Measurements from ENCODE around the gene TMEM221.
A peak's percentile ranks its signal among the peaks of the same experiment; 100 is the strongest.
"Not testable (repeated sequence)": the region's sequence is repeated elsewhere in the genome, so short reads cannot be mapped to it uniquely, and the experiment has no call there.

Gene TMEM221

DNA sequence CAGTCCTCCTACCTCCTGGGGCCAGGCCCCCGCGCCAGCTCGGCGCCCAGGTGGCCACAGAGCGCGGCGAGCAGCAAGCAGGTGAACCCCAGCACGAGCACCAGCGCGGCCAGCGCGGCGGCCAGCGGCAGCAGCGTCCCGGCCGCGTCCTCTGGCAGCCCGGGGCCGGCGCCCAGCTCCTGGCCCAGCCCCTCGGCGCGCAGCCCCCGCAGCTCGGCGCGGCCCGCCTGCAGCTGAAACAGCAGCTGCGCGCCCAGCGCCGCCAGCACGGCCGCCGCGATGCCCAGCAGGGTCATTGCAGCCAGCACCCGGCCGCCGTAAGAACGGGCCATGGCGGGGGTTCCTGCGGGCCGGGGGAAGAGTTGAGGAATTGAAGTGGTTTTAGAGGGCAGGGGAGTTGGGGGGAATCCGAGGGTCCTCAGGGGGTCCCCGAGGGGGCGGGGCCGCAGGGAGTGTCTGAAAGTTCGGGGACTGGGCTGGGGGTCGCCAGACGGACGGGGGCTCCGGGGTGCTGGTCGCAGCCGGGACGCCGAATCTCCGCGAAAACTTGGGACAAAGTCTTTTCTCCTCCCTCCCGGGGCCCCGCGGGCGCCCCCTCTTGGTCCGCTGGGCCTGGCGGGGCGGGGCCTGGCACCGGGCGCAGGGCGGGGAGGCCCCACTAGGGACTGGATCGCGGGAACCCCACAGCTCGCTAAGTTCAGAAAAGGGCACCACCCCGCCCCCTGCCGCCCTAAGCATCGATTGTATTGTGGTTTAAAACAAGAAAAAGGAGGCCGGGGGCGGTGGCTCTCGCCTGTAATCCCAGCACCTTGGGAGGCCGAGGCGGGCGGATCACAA is at the start of gene TMEM221:
TSS of gene TMEM221 (minus strand) at position 538 of the 837 bp plus-strand sequence. CDS start at position 332, 206 bp downstream.
- peak; percentile 49 for DNase-seq

DNA sequence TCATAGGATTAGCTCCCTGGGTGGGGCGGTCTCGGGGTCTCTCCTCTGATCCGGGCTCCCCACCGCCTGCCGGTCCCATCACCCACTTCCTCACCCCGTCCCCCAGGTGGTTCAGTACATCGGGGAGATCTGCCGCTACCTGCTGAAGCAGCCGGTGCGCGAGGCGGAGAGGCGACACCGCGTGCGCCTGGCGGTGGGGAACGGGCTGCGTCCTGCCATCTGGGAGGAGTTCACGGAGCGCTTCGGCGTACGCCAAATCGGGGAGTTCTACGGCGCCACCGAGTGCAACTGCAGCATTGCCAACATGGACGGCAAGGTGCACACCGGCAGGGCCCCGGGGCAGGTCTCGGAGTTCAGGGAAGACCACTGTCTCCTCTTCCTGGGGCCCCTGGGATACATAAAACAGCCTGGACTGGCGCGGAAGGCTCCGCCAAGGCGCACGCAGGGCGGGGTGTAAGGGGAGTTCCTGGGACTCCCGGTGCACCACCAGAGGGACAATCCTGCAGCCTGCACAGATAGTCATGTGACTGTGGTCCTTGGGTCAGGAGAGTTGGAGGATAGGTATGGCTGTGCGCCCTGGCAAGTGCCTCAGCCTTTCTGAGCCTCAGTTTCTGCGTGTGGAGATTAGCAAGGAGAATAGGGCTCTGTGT is 48.8 kb upstream of the TMEM221 start:
- DNase-seq = no peak

DNA sequence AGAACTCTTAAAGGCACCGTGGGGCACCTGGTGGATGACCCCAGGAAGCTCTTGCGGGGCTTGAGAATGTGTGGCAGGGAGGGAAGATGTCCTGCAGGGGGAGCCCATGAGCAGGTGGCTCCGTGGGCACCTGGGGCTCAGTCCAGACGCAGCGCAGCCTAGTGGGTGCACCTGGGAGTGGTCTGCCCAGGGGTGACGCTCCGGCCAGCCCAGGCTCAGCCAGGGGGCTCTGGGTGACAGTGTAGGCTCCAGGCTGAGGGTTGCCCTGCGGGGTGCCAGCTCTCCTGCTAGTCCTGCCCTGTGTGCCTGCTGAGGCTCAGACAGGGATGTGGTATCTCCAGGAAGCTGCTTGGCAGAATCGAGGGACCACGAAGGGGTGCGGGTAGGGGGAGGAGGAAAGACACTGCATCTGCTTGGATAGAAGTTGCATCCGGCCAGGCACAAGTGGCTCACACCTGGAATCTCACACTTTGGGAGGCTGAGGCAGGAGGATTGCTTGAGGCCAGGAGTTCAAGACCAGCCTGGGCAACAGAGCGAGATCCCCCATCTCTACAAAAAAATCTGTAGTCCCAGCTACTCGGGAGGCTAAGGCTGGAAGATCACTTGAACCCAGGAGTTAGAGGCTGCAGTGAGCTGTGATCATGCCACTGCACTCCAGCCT is 48.0 kb upstream of the TMEM221 start:
- DNase-seq = peak; percentile 80

DNA sequence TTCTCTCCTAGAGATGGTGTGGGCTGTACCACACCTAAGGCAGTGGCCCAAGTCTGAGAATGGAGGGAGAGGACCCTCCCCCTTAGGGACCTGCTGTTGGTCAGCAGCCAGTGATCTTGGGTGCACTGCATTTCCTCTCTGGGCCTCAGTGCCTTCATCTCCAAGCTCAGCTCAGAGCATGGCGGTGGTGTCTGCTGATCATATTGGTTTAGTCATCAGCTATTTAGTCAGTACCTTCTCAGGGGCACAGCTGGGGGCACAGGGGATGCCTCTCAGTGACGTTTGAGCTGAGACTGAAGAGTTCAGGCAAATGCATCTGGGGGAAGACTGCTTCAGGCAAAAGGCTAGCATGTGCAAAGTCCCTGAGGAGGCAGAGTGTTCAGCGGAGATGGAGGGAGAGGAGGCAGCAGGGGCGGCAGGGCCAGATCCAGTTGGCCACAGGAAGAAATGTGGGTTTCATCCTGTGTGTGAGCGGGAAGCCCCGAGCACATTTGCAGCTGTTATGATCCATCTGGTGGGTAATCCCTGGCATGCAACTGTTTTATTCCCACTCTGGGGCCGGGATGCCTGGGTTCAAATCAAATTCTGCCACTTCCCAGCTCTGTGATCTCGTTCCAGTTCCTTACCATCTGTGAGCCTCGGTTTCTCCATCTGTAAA is 47.3 kb upstream of the TMEM221 start:
- no peak for DNase-seq

DNA sequence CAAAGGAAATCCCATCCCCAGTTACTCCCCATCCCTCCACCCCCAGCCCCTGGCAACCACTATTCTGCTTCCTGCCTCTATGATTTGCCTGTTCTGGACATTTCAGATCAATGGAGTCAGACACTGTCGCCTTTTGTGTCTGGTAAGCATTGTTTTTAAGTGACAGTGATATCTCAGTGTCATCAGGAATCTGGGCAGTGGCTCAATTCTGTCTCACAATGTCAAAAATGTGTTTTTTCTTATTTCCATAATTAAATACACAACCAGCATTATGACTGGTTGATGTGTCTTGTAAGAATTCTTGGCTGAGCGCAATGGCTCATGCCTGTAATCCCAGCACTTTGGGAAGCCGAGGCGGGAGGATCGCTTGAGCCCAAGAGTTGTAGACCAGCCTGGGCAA is 42.8 kb upstream of the TMEM221 start:
- no peak for DNase-seq

DNA sequence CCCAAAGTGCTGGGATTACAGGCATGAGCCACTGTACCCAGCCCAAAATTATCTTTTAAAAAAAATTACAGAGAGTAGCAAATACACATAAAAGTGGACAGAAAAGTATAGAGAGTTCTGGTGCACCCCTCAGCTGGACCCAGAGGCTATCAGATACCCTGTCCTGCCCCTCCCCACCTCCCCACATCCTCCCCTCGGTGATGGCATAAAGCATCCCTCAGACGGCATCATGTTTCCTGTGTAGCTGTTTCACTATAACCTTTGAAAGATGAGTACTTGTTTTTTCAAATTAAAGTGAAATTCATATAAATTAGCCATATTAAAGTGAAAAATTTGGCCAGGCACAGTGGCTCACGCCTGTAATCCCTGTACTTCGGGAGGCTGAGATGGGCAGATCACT is 41.9 kb upstream of the TMEM221 start:
- no peak for DNase-seq

DNA sequence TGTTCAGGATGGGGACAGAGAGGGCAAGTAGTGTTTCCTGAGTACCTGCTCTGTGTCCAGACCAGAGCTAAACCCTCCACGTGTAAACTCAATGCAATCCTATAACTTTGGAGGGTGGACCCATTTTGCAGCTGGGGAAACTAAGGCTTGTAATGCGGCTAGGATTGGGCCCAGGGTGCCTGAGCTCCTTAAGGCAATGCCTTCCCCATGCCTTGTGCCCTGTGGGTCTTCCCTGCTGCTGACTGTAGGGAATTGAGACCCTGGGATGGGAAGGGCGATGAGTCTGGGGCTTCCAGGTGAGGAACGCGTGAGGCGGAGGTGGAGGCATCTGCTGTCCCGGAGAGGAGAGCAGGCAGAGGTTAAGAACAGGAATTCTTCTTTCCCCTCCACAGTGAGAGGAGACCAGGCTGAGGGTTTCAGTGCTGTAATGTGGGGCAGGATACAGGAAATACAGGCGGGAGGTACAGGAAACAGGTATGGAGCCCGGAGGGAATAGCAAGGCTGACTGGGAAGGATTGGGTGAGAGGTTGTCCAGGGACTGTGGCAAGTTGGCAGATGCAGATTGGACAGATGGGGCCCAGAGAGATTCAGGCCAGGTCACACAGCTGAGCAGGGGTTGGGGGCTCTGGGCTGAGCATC is 41.0 kb upstream of the TMEM221 start:
- DNase-seq = no peak

DNA sequence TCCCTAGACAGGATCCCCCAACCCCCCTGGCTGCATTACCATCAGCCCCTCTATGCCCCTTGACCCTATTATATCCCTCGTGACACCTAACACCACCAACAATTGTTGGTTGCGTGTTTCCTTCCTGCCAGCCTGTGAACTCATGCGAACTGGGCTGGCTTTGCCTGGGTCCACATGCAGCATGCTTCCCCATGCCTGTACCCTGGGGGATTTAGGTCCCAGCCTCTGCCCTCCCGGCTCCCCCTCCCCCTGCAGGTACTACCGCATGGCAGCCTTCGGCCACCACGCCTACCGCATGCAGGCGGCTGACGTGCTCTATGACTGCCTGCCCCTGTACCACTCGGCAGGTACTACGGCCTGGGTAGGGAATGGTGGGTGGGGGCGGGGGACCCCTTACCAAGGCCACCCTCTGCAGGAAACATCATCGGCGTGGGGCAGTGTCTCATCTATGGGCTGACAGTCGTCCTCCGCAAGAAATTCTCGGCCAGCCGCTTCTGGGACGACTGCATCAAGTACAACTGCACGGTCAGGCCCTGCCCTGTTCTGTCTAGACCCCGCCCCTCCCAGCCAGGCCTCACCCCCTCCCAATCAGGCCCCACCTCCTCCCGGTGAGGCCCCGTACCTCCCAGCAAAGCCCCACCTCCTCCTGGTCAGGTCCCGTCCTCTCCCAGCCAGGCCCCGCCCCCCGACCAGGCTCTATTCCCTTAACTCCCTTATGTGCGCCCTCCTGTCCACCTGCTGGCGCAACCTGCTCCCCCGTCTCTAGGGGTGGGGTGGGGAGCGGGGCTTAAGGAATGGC is 40.3 kb upstream of the TMEM221 start:
- peak; percentile 75 for DNase-seq

DNA sequence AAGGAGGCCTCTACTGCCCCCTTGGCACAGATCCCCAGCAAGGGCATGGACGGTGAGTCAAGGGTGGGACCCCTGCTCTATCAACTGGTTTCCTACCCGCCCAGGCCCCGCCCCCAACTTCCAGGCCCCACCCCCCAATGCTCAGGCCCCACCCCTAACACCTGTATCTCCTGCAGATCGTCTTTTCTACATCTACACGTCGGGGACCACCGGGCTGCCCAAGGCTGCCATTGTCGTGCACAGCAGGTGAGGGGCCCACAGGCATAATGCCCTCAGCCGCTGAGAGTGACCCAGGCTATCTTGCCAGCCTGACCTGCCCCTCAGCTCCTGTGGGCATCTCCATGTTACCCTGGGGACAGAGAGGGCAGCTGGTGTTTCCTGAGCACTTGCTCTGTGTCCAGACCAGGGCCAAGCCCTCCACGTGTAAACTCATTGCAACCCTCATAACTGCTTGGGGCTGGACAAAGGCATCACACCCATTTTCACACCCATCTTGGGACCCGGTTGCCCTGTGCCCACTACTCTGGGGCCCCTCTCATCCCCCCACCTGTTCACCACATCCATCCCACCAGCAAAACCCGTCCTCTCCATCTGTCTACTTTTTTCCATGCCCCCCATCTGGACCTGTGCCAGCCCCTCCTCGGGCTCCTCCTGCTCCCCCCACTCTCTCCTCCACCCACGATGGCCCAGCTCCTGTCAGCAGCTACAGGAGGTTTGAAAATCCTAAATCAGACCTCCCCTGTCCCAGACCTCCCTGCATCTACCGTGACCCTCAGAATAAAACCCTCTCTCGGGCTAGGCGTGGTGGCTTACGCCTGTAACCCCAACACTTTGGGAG is 39.0 kb upstream of the TMEM221 start:
- DNase-seq = no peak

DNA sequence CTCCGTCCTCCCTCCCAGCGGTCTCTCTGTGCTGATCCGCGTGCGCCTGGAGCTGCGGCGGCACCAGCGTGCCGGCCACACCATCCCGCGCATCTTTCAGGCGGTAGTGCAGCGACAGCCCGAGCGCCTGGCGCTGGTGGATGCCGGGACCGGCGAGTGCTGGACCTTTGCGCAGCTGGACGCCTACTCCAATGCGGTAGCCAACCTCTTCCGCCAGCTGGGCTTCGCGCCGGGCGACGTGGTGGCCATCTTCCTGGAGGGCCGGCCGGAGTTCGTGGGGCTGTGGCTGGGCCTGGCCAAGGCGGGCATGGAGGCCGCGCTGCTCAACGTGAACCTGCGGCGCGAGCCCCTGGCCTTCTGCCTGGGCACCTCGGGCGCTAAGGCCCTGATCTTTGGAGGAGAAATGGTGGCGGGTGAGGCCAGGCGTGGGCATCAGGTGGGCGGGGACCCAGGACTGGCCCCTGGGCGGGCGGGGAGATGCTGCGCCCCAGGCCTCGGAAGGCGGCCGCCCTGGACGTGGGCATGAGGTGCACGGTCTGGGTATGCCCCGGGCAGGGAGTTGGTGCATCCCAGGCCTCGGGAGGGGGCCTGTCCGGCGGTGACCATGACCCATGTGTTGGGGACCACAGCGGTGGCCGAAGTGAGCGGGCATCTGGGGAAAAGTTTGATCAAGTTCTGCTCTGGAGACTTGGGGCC is 38.2 kb upstream of the TMEM221 start:
- DNase-seq = no peak

DNA sequence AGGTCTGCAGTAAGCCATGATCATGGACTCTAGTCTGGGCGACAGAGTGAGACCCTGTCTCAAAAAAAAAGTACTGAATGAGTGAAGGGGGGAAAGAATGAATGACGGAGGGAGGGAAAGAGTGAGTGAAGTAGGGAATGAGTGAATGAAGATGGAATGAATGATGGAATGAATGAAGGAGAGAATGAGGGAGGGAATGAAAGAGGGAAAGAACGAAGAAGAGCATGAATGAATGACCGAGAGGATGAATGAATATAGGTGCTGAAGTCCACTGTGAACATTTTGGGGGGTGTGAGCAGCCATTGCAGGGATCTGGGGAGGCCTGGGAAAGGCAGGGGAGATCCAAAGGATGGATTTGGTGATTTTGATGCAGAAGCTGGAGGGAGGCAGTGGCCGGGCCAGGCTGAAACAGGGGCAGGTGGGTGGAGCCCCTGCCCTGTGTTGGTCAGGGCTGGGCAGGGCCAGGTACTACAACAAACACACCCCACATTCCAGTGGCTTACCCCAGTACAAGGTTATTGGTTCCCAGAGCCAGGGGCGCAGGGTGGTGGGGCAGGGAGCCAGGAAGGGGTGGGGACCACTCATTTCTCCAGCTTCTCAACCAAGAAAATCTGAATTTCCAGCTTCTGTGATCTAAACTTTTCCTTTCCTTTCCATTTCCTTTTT is 36.2 kb upstream of the TMEM221 start:
- no peak for DNase-seq

DNA sequence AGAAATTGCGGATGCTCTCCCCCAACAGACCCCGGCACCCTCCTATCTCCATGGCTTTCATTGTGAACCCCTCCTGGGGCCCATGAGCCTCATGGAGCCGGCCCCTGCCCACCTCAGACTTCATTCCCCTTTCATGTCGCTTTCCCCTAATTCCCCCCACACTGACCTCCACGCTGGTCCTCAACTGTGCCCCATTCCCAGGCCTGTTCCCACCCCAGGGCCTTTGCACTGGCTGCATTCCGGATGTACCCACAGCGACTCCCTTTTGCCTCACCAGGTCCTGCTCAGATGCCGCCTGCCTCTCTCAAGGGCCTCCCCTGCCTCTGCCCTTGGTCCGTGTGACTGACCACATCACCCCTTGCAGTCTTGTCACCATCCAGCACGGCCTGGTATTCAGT is 35.1 kb upstream of the TMEM221 start:
- no peak for DNase-seq

DNA sequence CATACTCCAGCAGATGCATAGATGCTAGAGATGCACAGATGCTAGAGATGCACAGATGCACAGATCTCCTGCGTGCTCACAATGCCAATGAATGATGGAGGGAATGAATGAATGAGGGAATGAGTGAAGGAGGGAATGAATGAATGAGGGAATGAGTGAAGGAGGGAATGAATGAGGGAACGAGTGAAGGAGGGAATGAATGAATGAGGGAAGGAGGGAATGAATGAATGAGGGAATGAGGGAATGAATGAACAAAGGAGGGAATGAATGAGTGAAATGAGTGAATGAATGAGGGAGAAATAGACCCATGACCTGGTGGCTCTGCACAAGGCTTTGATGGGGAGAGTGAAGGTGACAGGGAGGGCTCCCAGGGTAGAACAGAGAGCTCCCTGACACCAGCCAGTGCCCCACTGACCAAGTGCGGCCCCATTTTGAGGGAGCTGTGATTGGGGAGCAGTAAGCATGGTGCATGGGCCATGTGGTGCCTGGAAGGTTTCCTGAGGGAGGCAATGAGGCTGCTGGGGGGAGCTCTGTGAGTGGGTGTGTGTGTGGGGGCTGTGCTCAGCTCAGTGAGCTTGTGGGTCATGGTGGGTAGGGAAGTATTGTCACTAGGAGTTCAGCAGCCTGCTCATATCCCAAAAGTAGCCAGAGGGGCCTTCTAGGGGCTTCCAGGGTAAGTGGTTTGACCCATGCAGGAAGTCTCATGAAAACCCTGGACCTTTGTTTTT is 34.6 kb upstream of the TMEM221 start:
- DNase-seq = no peak

DNA sequence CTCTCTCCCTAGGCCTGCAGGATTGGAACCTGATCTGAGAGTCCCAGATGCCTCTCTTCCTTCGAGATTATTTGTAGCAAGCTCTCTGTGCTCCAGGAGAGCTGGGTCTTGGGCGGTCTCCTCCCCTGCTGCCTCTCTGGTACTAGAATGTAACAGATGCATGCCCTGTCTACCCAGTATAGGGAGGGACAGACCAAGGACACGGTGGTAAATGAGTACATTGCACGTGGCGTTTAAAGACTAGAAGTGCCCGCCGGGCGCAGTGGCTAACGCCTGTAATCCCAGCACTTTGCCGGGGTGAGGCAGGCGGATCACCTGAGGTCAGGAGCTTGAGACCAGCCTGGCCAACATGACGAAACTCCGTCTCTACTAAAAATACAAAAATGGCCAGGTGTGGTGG is 33.5 kb upstream of the TMEM221 start:
- no peak for DNase-seq

DNA sequence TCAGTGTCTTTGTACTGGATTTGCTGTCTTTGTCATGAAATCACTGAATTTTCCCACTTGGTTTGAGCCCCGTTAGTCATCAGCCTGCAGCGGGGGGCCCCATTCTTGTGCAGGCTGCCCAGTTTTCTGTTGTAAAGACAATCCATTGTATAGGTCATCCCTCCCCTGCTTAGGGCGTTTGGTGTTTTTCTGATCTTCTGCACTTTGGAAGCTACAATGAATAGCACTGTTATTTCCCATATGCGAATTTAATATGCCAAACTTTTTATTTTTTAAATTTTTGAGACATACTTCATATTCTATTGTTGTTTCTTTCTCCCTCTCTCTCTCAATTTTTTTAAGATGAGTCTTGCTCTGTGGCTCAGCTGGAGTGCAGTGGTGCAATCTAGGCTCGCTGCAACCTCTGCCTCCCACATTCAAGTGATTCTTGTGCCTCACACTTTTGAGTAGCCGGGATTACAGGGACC is 30.9 kb upstream of the TMEM221 start:
- no peak for DNase-seq

DNA sequence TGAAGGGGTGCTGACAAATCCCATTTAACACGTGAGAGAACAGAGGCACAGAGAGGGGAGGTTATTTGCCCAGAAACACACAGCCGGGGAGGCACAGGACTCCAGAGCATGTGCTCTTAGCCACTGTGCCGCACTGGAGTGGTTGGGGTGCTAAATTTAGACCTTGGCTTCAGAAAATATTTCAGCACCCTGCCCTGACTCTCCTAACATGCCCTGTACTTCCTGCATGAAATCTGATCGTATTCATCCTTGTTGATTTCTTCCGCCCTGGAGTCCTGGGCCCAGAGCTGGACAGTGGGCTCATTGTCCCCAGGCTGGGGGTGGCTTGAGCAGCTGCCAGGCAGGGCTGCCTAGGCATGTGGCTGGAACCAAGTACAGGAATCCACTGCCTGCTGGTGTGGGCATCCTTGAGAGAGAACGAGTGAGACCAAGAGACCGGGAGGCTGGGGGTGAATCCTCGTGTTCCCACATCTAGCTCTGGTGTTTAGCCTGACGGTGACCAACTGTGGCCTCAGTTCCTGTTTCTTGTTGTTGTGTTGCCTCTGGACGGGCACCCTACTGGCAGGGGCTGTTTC is 27.2 kb upstream of the TMEM221 start:
- DNase-seq = no peak

DNA sequence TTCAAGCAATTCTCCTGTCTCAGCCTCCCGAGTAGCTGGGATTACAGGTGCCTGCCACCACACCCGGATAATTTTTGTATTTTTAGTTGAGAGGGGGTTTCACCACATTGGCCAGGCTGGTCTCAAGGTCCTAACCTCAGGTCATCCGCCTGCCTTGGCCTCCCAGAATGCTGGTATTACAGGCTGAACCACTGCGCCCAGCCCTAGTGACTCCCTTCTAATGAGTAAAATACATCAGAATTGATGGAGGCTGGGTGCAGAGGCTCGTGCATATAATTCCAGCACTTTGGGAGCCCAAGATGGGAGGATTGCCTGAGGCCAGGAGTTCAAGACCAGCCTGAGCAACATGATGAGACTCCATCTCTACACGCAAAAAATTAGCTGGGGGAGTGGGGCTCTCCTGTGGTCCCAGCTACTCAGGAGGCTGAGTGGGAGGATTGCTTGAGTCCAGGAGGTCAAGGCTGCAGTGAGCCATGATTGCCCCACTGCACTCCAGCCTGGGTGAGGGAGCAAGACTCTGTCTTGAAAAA is 26.6 kb upstream of the TMEM221 start:
- DNase-seq = not testable (repeated sequence)

DNA sequence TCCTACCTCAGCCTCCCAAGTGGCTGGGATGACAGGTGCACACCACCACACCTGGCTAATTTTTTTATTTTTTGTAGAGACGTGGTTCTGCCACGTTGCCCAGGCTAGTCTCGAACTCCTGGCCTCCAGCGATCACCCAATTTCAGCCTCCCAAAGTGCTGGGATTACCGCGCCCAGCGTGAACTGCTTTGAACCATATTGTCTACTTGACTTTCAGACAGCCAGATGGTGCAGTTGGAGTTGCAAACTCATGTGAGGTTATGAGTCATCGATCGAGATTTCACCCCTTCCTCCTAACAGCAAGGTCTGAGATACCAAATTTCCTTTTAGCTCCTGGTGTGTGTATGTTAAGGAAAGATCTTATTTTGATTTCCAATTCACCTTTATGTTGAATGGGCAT is 24.6 kb upstream of the TMEM221 start:
- DNase-seq = no peak

Measured in stimulated activated CD4-positive, alpha-beta T cell treated with anti-CD3 and anti-CD28 coated beads, Interleukin-12 subunit alpha, Interleukin-12 subunit beta, amount 100 ng/mL, for 4 hours (primary cell).